Glomerular endothelial cell (primary cell): ENCODE data around the gene OPN4. TPM values are rescaled to one million over a fixed set of nuclear protein-coding genes. Genes with fewer than 3 reads are reported as not detected.
"Not testable (repeated sequence)": the region's sequence is repeated elsewhere in the genome, so short reads cannot be mapped to it uniquely, and the experiment has no call there.

Source experiments
- DNase-seq: peaks from one replicate; pipeline ENCODE4 v3.0.0-alpha.2; 2011; ENCODE audit warnings: low read depth, low spot score; ENCODE audit errors: extremely low read depth
- total RNA-seq: library from RNA; depleted of rRNA; stranded (reverse); fragments of >200 nt; gene quantifications from 2 replicates; pipeline ENCODE4 v1.2.3, GENCODE V29; 2015

OPN4 gene
- total RNA-seq = not detected in 2 replicates

- no peak for DNase-seq
These were observed at the start of gene OPN4 for GRCh38 chr10:86654411-86655172. TSS of gene OPN4 (plus strand) at chr10:86654547. CDS start at chr10:86654784, 237 bp downstream.

DNA sequence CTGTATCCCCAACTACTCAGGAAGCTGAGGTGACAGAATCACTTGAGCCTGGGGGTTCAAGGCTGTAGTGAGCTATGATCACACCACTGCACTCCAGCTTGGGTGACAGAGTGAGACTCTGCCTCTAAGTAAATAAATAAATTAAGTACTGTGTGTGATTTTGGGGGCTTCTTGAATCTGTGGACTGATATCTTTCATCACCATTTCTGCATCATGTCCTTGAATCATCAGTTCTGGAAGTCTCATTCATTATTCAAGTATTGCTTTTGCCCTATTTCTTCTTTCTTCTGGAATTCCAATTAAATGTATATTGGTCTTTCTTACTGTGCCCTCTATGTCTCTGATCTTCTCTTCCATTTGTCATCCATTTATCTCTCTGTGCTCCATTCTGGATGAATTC is 46.7 kb upstream of the OPN4 start:
- no peak for DNase-seq

DNA sequence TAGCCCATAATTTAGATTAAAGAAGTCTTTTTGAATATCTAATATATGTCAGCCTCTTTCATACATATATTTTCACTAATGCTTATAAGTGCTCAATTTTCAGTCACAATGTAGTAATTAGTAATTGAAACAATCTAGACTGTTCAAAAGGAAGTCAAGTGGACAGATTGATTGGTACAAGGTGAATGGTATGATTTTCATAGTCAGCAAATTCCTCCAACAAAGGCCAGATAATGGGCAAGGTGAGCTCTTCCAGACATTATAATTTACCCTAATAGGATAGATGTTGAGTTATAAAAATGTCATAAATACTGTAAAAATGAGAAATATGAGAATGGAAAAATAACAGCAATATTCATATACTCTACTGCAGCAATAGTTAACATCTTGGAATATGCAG is 44.4 kb upstream of the OPN4 start:
- no peak for DNase-seq

- DNase-seq = no peak
These were observed 43.0 kb upstream of the OPN4 start for GRCh38 chr10:86611386-86611785.

DNA sequence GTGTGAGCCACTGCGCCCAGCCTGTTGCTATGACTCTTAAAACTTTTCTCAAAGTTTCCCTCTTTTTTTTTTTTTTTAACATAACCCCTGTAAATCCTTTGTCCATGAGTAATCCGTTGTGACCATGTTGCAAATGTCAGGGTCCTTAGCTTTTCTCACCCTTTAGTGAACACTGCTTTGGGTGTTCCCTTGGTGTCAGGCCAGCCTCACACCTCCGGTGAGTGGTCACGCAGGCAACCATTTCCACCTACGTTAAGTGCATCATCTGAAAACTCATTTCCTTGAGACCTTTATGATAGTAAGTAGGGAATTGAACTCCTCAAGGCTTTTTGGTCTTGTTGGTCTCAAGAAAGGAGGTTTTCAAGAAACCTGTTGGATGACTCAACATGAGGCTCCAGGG is 41.3 kb upstream of the OPN4 start:
- no peak for DNase-seq

DNA sequence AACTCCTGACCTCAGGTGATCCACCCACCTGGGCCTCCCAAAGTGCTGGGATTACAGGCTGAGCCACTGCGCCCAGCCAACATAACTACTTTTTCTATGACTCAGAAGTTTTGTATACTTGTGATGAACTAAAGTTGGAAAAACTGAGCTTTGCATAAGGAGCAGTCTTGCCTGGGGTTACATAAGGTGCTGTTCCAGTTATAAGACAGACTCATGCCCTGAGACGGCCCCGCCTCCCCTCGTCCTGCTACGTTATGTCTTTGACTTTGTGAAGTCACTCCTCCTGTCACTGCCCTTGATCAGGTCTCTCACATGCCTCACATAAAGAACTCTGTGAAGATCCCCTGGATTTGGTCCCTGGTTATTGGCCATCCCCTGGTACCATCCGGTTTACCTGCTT is 40.4 kb upstream of the OPN4 start:
- no peak for DNase-seq

DNA sequence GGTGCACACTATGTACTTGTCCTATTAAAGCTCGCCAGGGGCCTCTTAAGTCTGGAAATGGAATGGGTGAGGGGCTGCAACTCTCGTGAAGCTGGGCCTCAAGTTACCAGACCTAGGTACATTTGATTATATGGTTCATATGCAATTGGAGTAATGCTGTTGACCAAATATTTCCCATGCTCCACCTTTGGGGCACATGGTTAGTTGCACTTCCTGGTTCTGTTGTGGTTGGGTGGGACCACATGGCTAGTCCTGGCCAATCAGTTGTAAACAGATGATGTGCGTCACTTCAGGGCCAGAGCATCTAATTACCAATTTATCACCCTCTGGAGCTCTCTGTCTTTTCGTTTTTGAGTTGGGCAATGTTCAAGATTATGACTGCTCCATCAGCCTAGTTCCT is 39.5 kb upstream of the OPN4 start:
- no peak for DNase-seq

- not testable (repeated sequence) for DNase-seq
These were observed 37.1 kb upstream of the OPN4 start for GRCh38 chr10:86617278-86617677.

DNA sequence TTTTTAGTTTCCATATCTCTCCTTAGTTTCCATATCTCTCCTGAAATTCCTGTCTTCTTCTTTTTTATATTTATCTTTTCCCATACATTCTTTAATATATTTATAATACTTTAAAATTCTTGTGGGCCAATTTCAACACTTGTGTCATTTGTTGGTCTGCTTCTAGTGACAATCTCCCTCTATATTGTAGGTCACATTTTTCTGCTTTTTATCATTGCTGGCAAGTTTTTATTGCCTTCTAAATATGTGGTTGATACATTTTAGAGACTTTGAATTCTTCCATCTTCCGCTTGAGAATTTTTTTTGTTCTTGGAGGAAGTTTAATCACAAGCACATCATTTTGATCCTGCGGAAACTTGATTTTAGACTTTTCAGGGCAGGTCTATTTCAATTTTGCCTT is 26.0 kb upstream of the OPN4 start:
- DNase-seq = no peak

GRCh38 chr10:86630079-86630478 is 24.3 kb upstream of the OPN4 start:
- no peak for DNase-seq

DNA sequence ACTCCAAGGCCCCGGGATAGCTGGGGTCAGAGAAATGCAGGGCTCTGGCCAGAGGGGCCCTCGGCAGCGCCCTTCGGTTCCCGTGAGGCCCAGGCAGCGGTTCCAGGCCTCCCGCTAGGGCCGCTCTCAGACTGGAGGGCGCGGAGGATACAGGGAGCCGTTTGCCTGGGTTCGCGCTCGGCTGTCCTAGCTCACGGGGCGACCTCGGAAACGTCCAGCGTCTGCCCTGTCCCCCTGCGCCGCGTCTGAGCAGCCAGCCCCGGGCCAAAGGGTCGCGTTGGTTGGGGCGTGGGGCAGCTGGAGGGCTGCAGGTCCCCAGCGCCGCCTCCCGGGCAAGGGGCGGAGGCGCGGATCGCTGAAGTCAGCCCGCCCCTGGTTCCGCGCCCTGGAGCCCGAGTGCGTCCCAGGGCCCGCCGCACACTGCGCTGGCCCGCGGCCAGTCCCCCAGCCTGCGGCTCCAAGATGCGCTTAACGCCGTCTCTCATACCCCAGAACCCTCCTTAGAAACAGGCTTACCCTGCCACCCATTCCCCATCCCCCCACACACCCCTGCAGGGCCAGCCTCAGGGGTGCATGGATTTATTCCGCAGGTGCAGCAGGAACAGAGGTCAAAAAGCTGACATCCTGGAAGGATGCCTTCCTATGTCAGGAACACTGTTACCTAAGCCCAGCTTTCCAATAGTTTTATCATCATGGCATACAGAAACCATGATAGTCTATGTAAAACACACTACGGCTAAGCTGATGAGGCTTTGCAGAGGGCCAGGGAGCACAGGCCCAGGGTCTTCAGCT is 22.1 kb upstream of the OPN4 start:
- DNase-seq = no peak

DNA sequence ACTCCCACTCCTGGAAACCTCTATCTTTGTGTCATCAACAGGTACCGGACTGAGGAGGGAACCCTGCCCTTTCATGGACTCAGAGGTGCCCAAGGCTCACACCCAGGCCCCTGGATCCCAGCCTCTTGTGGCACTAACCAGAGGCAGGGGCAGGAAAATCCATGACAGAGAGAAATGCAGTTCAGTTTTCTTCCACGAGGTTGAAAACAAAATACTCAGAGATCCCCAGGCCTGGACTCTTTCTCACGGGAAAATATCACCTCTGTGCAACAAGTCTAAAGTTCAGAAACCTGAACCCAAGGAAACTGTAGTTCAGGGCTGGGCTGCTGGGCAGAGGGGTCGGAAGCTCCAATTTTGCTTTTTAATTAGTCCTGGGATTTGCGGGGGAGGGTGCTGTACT is 21.4 kb upstream of the OPN4 start:
- DNase-seq = no peak

GRCh38 chr10:86635402-86635801 is 18.9 kb upstream of the OPN4 start:
- no peak for DNase-seq

DNA sequence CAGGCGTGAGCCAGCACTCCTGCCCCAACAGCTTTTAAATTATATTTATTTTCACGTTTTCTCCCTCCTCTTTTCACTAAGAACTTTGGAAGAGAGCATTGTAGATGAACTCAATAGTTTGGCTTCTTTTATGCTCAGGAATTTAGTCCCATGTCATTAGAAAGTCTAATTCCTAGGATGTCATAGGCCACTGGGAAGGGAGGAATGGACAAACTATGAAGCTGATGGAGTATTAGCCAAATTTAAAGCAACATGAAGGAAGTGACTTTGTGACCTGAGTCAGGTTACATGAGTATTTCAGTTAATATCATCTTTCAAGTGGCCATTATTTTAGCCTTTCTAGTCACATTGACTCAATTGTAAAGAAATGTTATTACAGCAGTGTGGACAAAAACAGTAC is 18.0 kb upstream of the OPN4 start:
- no peak for DNase-seq

DNA sequence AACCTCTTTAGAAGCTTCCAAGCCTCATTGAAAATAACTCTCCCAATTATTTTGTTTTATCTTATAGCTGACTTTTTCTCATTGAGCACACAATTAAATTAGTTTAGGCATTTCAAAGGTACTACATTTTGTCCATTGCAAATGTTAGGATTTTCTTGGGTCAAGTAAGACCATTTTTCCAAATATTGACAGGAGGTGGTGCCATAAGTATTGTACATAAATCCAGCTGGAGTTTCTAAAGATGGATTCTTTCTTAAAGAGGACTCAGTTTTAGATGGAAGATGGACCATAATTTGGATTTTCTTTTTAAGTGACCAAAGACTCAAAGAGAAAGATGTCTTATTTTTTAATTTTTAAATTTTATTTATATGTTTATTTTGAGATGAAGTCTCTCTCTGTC is 12.3 kb upstream of the OPN4 start:
- no peak for DNase-seq

DNA sequence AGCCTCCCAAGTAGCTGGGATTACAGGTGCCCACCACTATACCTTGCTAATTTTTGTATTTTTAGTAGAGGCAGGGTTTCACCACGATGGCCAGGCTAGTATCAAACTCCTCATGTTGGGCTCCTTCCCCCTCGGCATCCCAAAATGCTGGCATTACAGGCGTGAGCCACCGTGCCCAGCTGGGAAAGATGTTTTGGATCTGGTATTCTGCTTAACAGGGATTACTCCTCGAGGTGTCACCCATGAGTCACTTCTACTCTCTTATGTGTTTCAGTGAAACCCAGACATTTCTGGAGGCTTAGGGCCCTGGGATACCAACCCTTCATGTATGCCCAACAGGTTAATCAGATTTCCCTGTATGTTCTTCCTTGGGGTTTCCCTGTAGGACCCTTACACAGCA is 11.8 kb upstream of the OPN4 start:
- no peak for DNase-seq

DNA sequence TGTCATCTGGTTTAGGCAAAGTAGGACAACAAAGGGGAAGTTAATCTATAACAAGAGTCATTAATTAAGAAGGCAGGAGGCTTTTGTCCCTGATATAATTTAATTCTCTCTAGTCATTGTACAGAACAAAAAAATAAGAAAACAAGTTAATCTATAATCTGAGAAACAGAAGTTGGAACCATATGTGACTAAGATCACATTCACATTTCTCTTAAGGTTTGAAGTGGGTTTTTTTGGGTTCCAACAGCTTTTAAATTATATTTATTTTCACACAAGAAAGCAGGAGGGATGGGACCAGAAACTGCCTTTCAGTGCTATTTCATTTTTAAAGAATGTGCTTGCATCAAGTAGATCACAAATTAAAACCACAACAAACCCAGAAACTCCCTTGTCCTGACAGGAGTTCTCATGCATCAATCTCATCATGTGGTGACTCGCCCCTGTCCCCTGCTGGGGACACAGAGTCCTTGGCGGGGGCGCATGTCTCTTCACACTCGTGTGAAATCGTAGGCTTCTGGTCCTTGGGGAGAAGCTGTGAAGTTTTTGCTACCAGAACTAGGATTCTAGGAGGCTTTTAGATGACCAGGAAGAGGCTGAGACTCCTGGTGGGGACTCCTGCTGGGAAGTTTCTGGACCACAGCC is 10.1 kb upstream of the OPN4 start:
- no peak for DNase-seq

- no peak for DNase-seq
These were observed 9.4 kb upstream of the OPN4 start for GRCh38 chr10:86644794-86645445.

GRCh38 chr10:86645621-86646165 is 8.7 kb upstream of the OPN4 start:
- DNase-seq = not testable (repeated sequence)

DNA sequence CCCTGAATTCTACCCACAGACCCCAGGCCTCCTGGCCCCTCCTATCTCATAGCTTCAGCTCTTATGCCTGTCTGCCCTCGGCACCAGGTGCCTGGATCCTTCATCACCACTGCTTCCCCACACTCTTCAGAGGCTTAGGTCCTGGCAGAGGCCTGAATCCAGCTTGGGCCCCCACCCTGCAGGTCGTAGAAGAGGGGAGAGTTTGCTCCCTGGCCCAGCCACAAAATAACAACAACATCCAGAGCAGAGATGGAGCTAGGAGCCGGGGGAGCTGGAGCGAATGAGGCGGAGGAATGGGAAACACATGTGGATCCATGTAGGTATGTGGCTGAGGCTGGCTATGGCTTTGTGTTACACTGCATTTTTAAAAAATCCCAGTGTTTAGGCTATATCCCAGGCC is 7.8 kb upstream of the OPN4 start:
- no peak for DNase-seq

GRCh38 chr10:86646933-86647332 is 7.4 kb upstream of the OPN4 start:
- no peak for DNase-seq
